ENCODE results near the gene TSPAN33. TPM values are rescaled to one million over a fixed set of nuclear protein-coding genes. Genes with fewer than 3 reads are reported as not detected.
A peak's percentile ranks its signal among the peaks of the same experiment; 100 is the strongest.

TSPAN33 gene
- total and polyA plus RNA-seq, 9 of the 15 experiments (the other 6 are each of a cell fraction or from before 2014, with no cell fraction given) = 0.03 to 1.5 (median 0.23) TPM; not detected in 2

DNA sequence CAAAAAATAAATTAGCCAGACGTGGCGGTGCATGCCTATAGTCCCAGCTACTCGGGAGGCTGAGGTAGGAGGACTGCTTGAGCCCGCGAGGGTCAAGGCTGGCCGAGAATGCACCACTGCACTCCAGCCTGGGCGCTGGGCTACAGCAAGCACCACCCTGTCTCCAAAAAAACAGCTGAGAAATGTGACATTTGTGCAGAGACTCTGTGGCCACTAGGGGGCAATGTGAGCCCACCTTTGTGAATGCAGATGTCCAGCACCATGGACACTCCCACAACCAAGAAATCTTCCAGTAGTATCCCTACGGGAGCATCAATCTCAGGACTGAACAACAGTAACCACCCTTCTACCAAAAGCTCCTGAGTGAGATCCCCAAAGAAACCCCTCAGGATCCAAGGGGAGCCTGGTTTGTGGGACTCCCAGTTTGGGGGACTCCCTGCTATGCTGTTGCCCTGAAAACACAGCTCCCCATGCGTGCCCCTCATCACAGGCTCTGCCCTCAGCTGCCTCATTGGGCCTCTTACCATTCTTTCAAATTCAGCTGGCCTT, 74.1 kb downstream of the TSPAN33 start (continued):
- TF ChIP-seq, protein P1, sequence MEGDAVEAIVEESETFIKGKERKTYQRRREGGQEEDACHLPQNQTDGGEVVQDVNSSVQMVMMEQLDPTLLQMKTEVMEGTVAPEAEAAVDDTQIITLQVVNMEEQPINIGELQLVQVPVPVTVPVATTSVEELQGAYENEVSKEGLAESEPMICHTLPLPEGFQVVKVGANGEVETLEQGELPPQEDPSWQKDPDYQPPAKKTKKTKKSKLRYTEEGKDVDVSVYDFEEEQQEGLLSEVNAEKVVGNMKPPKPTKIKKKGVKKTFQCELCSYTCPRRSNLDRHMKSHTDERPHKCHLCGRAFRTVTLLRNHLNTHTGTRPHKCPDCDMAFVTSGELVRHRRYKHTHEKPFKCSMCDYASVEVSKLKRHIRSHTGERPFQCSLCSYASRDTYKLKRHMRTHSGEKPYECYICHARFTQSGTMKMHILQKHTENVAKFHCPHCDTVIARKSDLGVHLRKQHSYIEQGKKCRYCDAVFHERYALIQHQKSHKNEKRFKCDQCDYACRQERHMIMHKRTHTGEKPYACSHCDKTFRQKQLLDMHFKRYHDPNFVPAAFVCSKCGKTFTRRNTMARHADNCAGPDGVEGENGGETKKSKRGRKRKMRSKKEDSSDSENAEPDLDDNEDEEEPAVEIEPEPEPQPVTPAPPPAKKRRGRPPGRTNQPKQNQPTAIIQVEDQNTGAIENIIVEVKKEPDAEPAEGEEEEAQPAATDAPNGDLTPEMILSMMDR (IDR thresholded peaks at IDR 0.05 in 2 of 3, conservative IDR thresholded peaks at IDR 0.05 in 1 of 3; ENCODE audit: insufficient read depth in 2 of 3, low read depth in 1 of 3, low read length in 3 of 3) = peak; percentile 96 to 99 (median 98)
- TF ChIP-seq CBFB (CRISPR knock-in tag; IDR thresholded peaks at IDR 0.05) (0 out of 2 replicates have a peak, but pooled peaks have one; percentile 52), BRD4 (IDR thresholded peaks at IDR 0.05) (no peak), HNRNPUL1 (IDR thresholded peaks at IDR 0.05; ENCODE audit: low read length) (no peak), TEAD1 (CRISPR knock-in tag; IDR thresholded peaks at IDR 0.05) (peak in 1 of 2 experiments; percentile 81; a peak in 1 of 4 replicates), ZNF445 (CRISPR knock-in tag; IDR thresholded peaks at IDR 0.05; ENCODE audit: low read depth) (no peak), MAZ (CRISPR knock-in tag; conservative IDR thresholded peaks at IDR 0.05 in 1 of 2, IDR thresholded peaks at IDR 0.05 in 1 of 2) (no peak), MCM2 (IDR thresholded peaks at IDR 0.05; ENCODE audit: low read depth) (no peak), KAT8 (IDR thresholded peaks at IDR 0.05; ENCODE audit: low read depth) (no peak), ZNF584 (CRISPR knock-in tag; IDR thresholded peaks at IDR 0.05; ENCODE audit: low read depth) (no peak), ZNF830 (CRISPR knock-in tag; IDR thresholded peaks at IDR 0.05) (no peak), PPARD (CRISPR knock-in tag; IDR thresholded peaks at IDR 0.05) (no peak), SOX6 (IDR thresholded peaks at IDR 0.05) (peak; percentile 33; the same call in 1 of the 2 replicates), CTBP1 (IDR thresholded peaks at IDR 0.05; ENCODE audit: borderline replicate concordance) (peak; percentile 79)
- TF ChIP-seq, protein P2, sequence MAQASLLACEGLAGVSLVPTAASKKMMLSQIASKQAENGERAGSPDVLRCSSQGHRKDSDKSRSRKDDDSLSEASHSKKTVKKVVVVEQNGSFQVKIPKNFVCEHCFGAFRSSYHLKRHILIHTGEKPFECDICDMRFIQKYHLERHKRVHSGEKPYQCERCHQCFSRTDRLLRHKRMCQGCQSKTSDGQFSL (CRISPR knock-in tag; IDR thresholded peaks at IDR 0.05) = 0 out of 2 replicates have a peak, but pooled peaks have one; percentile 27
- TF ChIP-seq, protein P2 (tag; IDR thresholded peaks at IDR 0.05) = no peak
- TF ChIP-seq, protein P3, sequence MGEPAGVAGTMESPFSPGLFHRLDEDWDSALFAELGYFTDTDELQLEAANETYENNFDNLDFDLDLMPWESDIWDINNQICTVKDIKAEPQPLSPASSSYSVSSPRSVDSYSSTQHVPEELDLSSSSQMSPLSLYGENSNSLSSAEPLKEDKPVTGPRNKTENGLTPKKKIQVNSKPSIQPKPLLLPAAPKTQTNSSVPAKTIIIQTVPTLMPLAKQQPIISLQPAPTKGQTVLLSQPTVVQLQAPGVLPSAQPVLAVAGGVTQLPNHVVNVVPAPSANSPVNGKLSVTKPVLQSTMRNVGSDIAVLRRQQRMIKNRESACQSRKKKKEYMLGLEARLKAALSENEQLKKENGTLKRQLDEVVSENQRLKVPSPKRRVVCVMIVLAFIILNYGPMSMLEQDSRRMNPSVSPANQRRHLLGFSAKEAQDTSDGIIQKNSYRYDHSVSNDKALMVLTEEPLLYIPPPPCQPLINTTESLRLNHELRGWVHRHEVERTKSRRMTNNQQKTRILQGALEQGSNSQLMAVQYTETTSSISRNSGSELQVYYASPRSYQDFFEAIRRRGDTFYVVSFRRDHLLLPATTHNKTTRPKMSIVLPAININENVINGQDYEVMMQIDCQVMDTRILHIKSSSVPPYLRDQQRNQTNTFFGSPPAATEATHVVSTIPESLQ (CRISPR knock-in tag; IDR thresholded peaks at IDR 0.05) = no peak
- TF ChIP-seq, protein P4, sequence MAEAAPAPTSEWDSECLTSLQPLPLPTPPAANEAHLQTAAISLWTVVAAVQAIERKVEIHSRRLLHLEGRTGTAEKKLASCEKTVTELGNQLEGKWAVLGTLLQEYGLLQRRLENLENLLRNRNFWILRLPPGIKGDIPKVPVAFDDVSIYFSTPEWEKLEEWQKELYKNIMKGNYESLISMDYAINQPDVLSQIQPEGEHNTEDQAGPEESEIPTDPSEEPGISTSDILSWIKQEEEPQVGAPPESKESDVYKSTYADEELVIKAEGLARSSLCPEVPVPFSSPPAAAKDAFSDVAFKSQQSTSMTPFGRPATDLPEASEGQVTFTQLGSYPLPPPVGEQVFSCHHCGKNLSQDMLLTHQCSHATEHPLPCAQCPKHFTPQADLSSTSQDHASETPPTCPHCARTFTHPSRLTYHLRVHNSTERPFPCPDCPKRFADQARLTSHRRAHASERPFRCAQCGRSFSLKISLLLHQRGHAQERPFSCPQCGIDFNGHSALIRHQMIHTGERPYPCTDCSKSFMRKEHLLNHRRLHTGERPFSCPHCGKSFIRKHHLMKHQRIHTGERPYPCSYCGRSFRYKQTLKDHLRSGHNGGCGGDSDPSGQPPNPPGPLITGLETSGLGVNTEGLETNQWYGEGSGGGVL (CRISPR knock-in tag; IDR thresholded peaks at IDR 0.05) = no peak
- TF ChIP-seq, protein P5, sequence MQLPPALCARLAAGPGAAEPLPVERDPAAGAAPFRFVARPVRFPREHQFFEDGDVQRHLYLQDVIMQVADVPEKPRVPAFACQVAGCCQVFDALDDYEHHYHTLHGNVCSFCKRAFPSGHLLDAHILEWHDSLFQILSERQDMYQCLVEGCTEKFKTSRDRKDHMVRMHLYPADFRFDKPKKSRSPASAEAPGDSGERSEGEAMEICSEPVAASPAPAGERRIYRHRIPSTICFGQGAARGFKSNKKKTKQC (CRISPR knock-in tag; IDR thresholded peaks at IDR 0.05) = peak; percentile 24; the same call in 1 of the 2 replicates
- TF ChIP-seq, protein P6, sequence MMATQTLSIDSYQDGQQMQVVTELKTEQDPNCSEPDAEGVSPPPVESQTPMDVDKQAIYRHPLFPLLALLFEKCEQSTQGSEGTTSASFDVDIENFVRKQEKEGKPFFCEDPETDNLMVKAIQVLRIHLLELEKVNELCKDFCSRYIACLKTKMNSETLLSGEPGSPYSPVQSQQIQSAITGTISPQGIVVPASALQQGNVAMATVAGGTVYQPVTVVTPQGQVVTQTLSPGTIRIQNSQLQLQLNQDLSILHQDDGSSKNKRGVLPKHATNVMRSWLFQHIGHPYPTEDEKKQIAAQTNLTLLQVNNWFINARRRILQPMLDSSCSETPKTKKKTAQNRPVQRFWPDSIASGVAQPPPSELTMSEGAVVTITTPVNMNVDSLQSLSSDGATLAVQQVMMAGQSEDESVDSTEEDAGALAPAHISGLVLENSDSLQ (IDR thresholded peaks at IDR 0.05) = 0 out of 2 replicates have a peak, but pooled peaks have one; percentile 14

All from K562 (cell line).